ENCODE data around the gene BRD8.

DNA sequence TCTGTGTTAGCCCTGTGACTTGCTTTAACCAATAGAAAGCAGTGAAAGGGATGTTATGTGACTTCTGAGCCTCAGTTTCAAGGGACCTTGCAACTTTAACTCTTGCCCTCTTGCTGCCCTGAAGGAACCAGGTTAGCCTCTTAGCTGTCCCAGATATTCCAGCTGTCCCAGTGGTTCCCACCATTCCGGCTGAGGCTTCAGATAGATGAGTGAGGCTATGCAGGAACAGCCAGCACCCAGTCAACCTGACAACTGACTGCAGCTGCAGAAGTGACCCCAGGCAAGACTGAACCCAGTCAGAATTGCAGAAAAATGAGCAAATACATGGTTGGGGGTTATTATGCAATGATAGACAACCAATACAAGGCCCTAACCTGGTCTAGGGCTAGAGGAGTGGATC lies 45.1 kb upstream of the BRD8 start:
- TF ChIP-seq MED1 (CRISPR knock-in tag; IDR thresholded peaks at IDR 0.05; ENCODE audit: borderline replicate concordance) (no peak), ZNF316 (IDR thresholded peaks at IDR 0.05) (no peak)

Measured in K562 (cell line).